HG02840 (cell line): Measurements from ENCODE around the gene NEU4.
"Not testable (repeated sequence)": the region's sequence is repeated elsewhere in the genome, so short reads cannot be mapped to it uniquely, and the experiment has no call there.

ENCODE experiments used
- ATAC-seq: cut with Tn5 transposase; IDR thresholded peaks from one replicate; pipeline ENCODE4 v1.9.1; 2021; ENCODE audit warnings: mild to moderate bottlenecking, moderate library complexity, moderate number of reproducible peaks; ENCODE audit not compliant: unreplicated experiment, low FRiP score

Gene NEU4

DNA sequence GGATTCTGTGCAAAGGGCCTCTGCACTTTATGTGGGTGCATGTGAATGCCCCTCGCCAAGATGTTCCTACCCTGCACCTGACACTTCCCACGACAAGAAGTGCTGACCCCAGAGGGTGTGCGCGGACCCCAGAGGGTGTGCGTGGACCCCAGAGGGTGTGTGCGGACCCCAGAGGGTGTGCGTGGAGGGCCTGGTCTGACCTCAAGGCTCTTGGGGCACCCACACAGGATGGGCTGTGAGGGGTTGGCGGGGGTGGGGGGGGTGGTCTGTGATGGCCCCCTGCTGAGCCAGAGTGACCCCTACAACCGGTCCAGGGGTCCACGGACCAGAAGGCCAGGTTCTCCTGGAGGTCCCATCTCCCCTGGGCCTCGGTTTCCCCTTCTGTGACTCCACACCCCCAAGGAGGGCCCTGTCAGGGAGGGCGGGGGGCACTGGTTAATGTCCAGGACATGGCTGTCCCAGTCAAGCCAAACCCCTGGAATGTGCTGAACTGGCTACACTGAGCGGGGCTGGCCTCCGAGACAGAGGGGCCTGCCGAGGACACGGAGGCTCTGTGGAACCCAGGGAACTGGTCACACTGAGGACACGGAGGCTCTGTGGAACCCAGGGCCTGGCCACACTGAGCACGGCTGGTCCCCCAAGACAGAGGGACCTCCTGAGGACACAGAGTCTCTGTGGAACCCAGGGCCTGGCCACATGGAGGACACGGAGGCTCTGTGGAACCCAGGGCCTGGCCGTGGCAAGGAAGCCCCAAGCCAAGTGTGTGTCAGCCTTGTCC lies 3.1 kb downstream of the NEU4 start:
- no peak for ATAC-seq

DNA sequence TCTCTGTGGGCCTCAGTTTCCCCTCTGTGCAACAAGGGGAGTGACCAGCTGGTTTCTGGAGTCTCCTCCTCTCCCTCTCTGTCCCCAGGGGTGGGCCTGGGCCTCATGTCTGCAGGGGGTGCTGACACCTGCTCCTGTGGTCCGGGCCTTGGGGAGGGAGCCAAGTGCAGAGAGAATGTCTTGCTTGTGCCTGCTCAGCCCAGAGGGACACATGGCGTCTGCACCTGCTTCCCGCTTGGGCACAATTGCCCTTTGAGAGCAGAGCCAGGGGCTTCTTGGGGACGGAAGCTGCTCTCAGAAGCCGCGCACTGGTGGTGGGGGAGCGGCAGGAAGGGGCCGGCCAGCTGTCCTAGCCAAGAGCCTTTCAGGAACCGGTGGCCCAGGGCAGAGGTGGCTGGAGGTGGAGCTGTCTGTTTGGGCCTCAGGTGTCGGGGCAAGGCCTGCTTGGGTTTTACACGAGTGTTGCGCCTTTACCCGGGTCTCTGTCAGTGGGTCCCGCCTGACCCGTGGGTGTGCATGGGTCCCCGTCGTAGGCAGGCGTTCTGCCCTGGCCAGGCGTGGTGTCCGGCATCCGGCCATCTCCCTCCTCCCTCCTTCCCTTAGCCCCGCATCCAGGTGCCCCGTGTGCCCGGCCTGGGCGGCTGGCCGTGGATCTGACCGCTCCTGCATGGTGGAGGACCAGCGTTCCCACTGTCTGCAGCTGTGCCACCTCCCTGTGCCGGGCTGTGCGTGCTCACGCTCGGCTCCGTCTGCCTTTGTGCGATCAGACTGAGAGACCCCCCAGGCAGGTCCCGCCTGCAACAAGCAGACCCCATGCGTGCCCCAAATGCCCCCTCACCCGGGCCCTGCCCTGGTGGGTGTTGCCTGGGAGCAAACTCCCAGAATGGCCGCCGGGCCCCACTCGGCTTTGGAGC lies 4.0 kb downstream of the NEU4 start:
- ATAC-seq: no peak

DNA sequence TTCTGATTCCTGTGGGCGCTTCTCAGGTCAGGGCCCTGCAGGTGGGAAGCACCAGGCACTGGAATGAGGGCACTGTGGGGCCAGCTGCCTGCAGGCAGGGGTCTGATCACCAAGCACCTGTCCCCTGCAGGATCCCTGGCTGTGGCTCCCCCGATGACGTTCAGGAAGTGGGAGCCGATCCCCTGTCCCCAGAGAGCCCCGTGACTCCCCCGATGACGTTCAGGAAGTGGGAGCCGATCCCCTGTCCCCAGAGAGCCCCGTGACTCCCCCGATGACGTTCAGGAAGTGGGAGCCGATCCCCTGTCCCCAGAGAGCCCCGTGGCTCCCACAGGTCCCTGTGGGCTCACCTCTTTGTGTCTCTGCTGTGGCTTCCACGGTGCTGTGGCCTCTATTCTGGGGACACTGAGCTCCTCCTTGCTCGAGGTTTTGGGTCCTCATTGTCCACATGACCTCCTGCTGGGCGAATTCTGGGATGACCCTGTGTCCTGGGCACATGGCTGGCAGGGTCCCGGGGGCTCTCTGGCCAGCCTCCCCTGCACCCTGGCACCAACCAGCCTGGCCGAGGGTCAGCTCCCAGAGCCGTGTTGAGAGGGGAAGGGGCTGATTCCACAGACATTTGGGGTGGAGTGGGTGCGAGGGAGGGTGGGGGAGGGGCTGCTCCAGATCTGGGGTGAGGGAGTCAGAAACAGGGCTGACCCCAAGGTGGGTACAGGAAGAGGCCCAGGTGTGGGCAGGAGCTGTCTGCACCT lies 4.8 kb downstream of the NEU4 start:
- ATAC-seq: no peak

DNA sequence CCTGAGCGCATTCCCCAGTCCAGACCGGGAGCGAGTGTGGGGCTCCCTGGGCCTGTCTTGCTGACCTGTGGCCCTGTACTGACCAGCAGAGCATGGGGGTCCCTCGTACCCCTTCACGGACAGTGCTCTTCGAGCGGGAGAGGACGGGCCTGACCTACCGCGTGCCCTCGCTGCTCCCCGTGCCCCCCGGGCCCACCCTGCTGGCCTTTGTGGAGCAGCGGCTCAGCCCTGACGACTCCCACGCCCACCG lies 5.3 kb downstream of the NEU4 start:
- no peak for ATAC-seq

DNA sequence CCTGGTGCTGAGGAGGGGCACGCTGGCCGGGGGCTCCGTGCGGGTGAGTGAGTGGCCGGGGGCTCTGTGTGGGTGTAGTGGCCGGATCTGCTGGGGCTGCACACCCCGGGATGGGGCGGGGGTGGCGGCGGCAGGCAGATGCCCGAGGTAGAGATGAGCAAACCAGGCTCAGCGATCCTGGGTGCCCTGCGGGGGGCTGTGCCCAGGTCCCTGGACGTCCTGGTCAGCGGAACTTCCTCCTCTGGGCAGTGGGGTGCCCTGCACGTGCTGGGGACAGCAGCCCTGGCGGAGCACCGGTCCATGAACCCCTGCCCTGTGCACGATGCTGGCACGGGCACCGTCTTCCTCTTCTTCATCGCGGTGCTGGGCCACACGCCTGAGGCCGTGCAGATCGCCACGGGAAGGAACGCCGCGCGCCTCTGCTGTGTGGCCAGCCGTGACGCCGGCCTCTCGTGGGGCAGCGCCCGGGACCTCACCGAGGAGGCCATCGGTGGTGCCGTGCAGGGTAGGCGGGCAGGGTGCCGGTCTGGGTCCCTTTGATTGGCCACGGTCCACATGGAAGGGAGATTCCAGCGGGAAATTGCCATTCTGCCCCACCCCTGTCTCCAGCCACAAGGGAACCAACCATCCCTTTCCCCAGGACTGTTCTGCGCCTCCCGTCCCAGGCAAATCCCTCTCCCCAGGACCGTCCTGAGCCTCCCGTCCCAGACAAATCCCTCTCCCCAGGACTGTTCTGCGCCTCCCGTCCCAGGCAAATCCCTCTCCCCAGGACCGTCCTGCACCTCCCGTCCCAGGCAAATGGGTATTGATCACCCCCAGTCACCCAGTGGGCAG lies 5.9 kb downstream of the NEU4 start:
- ATAC-seq: no peak

DNA sequence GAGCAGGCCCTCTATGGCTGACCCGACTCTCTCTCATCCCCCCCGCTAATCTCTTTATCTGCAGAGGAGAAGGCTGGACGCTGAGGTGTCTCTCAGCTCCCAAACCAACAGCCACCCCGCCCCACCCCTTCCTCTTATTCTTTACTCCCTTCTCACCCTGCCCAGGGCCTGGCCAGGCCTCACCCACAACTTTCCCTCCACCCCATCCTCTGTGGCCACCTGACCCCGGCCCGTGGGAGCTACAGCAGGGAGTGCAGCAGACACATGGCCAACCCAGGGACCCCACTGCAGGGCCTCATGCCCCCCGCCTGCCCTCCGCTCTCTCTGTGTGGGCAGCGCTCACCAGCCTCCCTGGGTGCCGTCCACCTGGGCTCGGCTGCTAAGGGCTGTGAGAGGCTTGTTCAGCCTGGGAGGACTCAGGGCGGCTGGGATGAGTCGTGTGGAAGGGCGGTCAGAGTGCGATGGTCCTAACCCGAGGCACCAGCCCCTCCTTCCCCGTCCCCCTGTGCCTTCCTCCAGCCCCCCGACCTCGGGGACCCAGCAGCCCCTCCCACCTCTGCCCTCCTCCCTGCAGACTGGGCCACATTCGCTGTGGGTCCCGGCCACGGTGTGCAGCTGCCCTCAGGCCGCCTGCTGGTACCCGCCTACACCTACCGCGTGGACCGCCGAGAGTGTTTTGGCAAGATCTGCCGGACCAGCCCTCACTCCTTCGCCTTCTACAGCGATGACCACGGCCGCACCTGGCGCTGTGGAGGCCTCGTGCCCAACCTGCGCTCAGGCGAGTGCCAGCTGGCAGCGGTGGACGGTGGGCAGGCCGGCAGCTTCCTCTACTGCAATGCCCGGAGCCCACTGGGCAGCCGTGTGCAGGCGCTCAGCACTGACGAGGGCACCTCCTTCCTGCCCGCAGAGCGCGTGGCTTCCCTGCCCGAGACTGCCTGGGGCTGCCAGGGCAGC lies 6.8 kb downstream of the NEU4 start:
- no peak for ATAC-seq

DNA sequence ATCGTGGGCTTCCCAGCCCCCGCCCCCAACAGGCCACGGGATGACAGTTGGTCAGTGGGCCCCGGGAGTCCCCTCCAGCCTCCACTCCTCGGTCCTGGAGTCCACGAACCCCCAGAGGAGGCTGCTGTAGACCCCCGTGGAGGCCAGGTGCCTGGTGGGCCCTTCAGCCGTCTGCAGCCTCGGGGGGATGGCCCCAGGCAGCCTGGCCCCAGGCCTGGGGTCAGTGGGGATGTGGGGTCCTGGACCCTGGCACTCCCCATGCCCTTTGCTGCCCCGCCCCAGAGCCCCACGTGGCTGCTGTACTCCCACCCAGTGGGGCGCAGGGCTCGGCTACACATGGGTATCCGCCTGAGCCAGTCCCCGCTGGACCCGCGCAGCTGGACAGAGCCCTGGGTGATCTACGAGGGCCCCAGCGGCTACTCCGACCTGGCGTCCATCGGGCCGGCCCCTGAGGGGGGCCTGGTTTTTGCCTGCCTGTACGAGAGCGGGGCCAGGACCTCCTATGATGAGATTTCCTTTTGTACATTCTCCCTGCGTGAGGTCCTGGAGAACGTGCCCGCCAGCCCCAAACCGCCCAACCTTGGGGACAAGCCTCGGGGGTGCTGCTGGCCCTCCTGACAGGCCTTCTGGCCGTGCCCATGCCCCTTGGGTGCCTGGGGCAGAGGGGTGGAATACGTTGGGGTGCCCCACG lies 7.6 kb downstream of the NEU4 start:
- ATAC-seq: no peak

DNA sequence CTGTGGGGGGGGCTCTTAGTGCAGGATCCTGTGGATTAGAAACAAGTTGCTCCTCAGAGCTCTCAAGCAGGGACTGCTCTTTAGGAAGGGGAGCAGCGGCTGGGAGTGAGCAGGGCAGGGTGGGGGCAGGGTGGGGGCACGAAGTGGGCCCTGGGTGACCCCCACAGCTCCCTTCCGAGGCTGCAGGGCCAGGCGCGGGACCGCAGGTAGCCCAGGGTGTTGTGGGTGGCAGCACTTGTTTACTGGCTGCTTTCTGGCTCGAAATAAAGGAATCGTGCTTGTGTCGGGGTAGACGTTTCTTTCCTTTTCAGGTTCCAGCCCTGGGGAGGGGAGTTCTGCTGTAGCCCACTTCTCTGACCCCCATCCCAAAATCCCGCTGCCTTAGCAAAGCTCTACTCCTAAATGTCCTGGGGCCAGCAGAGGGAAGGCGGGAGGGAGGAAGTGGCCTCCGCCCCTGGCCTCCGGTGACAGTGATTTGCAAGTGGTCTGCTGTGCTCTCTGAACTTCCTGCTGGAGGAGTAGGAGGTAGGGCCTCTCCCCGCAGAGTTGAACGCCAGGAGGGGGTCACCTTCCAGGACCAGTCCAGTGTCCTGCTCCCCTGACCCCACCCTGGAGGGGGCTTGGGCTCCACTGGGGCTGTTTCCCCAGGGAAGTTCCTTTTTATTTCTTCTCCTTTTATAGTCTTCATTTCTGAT lies 8.3 kb downstream of the NEU4 start:
- ATAC-seq: no peak

DNA sequence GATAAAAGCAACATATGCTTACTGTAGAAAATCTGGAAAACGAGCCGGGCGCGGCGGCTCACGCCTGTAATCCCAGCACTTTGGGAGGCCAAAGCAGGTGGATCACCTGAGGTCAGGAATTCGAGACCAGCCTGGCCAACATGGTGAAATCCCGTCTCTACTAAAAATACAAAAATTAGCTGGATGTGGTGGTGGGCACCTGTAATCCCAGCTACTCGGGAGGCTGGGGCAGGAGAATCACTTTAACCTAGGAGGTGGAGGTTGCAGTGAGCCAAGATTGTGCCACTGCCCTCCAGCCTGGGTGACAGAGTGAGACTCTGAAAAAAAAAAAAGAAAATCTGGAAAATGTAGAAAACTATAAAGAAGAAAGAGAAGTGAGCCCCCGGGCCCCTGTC lies 8.8 kb downstream of the NEU4 start:
- ATAC-seq: not testable (repeated sequence)

DNA sequence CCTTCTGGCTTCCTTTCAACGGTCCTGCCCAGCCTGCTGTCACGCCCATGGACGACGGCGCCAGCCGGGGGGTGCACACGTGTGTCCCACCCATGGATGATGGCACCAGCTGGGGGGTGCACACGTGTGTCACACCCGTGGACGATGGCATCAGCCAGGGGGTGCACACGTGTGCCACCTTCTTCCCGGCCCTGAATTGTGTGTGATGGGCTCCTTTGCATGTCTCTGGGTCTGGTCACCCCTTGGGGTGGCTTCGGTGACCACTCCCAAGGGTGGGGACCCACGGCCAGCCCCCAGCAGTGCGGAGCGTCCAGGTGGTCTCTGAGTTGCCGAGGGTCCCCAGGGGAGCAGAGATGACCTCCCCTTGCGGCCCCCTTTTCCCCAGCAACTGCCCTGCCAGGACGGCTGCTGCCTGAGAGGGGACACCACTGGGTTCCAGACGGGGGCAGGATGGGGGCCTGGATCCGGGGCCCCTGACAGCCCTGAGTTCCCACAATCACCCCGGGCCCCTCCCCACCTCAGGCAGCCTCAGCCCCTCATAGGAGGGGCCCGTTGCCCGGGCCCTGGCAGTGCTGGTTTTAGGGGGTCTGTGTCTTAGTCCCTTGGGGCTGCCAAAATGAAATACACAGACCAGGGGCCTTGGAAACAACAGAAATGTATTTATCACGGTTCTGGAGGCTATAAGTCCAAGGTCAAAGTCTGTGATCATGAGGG lies 9.4 kb downstream of the NEU4 start:
- no peak for ATAC-seq

DNA sequence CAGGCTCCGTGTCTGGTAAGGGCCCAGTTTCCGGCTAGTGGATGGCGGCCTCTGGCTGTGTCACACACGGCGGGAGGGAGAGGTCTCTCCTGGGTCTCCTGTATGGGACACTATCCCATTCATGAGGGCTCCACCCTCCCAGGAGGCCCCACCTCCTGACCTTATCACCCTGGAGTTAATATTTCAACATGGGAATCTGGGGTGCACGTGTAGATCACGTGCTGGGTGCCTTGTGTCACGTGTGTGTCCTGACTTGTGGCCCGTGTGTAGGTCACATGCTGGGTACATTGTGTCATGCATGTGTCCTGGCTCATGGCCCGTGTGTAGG lies 9.9 kb downstream of the NEU4 start:
- ATAC-seq: no peak

DNA sequence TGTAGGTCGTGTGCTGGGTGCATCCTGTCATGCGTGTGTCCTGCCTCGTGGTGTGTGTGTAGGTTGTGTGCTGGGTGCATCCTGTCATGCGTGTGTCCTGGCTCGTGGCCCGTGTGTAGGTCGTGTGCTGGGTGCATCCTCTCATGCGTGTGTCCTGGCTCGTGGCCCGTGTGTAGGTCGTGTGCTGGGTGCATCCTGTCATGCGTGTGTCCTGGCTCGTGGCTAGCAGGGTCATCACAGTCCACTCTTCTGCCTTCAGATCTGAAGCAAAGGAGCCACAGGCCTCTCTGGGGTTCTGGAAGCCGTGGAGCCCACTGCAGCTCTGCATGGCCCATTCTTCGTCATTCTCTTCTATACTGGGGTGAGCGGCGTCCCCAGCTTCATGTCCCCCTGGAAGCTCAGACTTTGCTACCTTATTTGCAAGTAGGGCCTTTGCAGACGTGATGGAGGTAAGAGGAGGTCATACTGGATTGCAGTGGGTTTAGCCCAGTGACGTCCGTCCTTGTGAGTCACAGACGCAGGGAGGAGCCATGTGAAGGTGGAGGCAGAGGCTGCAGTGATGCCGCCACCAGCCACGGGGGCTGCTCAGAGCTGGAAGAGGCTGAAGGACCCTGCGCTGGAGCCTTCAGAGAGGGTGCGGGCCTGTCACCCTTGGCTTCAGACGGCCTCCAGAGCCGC lies 11.1 kb downstream of the NEU4 start:
- ATAC-seq: not testable (repeated sequence)

DNA sequence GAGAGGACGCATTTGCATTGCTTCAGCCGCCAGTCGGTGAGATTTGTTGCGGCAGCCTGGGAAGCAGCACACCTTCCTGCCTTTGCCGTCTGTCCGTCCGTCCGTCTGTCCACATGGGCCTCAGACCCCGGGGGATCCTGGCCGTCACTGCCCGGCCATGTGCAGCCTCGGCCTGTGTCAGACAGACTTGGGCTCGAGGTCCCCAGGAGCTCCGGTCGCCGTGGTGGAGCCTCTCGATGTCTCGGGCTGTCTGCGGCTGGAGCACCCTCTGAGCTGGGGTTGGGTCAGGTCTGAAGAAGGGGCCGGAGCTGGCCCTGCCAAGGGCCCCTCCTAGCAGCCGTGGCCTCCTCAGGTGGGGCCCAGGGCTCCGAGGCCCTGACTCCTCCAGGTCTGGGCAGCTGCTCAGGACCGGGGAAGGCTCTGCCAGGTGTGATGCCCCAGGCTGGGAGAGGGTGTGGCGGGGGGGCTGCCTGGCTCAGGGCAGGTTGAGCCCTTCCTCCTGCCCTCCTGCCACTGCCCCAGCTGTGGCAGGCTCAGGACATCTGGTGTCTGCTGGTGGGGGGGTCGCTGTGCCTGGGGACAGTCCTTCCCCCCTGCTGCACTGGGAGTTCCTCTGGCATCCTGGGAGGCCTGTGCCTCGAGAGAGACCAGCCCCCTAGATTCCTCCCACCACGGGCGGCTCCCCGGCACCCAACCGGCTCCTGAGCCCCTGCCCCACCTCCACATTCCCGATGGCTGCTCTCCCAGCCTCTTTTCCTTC lies 11.8 kb downstream of the NEU4 start:
- no peak for ATAC-seq

DNA sequence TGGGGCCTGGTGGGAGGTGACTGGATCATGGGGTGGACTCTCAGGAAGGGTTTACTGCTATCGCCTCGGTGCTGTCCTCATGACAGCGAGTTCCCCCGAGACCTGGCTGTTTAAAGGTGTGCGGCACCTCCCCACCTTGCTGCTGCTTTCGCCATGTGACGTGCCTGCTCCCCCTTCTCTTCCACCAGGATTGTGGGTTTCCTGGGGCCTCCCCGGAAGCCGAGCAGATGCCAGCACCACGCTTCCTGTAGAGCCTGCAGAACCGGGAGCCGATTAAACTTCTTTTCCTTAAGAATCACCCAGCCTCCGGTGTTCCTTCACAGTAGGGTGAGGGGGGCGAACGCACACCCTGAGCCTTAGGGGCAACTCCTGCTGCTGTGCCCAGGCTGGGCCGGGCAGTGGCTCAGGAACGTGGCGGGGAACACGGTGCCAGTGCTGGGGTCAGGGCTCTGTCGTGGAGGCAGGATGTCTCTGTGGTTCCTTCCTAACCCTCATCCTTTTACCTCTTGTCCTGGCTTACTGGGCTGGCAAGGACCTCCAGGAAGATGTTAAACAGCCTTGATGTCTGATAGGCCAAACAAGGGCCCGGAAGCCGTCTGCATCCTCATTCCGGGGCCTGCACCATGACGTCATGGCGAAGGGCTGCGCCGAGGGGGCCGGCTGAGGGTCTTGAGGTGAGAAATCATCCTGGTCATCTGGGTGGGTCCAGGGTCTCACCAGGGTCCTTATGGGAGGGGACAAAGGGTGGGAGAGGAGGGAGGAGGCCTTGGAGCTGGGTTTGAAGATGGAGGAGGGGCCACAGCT lies 12.7 kb downstream of the NEU4 start:
- no peak for ATAC-seq

DNA sequence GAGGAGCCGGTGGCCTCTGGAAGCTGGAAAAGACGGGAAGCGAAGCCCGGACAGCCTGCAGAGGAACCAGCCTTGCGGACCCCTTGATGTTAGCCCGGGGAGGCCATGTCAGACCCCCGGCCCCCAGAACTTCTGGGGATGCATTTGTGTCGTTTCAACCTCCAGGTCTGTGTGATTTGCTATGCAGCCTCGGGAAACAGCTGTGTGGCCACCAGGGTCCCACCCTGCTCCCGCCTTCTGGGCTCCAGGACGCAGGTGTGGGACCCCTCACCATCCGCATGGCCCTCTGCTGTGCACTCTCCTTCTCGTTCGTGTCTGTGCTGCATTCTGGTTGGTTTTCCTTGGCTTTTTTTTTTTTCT lies 13.3 kb downstream of the NEU4 start:
- no peak for ATAC-seq
